Measurements from ENCODE around the gene HOXA7. TPM values are rescaled to one million over a fixed set of nuclear protein-coding genes. Genes with fewer than 3 reads are reported as not detected.

Gene HOXA7
- polyA plus RNA-seq, 1 of the 3 experiments (the other 2 are of a cell fraction): not detected

GRCh38 chr7:27104341-27105058 lies 52.0 kb downstream of the HOXA7 start:
- no peak overlapping the region for H3K4me2 ChIP-seq
- no peak overlapping the region for H3K4me3 ChIP-seq (ENCODE audit: low read depth in 2 of 2, low read length in 1 of 2)
- POLR2A ChIA-PET: no interaction called here
- no peaks in the 10 kb centered on the region for H4K20me1 ChIP-seq (ENCODE audit: insufficient read depth)
- H3K27ac ChIP-seq (ENCODE audit: low read depth in 2 of 2, low read length in 1 of 2): no peak overlapping the region
- no peaks in the 10 kb centered on the region for H3F3A ChIP-seq (replicated peaks; ENCODE audit: insufficient read depth)
- H3K4me1 ChIP-seq (ENCODE audit: control insufficient read depth in 1 of 2, insufficient read depth in 2 of 2, low read depth in 1 of 2, low read length in 1 of 2): no peaks in the 10 kb centered on the region; a peak in 1 of 4 replicates
- CTCF ChIA-PET: interaction anchor here (1.0 to 1.8 kb wide), 4 partner anchors 47 to 423 kb away, joined by 3 to 5 read pairs (median 4); no protein-coding TSS in a partner anchor
- H2AFZ ChIP-seq (ENCODE audit: low read depth): no peak overlapping the region
- H3K36me3 ChIP-seq (replicated peaks in 1 of 2; ENCODE audit: control insufficient read depth in 1 of 2, insufficient read depth in 2 of 2, low read length in 1 of 2): no peaks in the 10 kb centered on the region
- H3K9me3 ChIP-seq: no peaks in the 10 kb centered on the region
- H3K79me2 ChIP-seq (ENCODE audit: insufficient read depth): no peaks in the 10 kb centered on the region
- peaks cover 100% of the 10 kb centered on the region for H3K27me3 ChIP-seq (ENCODE audit: insufficient read depth)
- no peaks in the 10 kb centered on the region for H3K9me2 ChIP-seq
- WGBS (ENCODE audit: low lambda C conversion rate): 11% methylated on average over 13 of the region's 13 CpGs
- no peak for DNase-seq
- H3K9ac ChIP-seq: no peak overlapping the region
- TF ChIP-seq NFIC (IDR thresholded peaks at IDR 0.05; ENCODE audit: borderline replicate concordance) (no peak), POLR2AphosphoS5 (IDR thresholded peaks at IDR 0.05; ENCODE audit: low read depth, low read length) (no peak), RCOR1 (IDR thresholded peaks at IDR 0.05; ENCODE audit: low read length) (no peak), FOXJ3 (CRISPR knock-in tag; IDR thresholded peaks at IDR 0.05) (no peak), ZBTB33 (IDR thresholded peaks at IDR 0.05; ENCODE audit: borderline replicate concordance, low read depth) (no peak), USF1 (IDR thresholded peaks at IDR 0.05; ENCODE audit: borderline replicate concordance, low read depth) (no peak), PBX3 (IDR thresholded peaks at IDR 0.05) (no peak), CHD2 (IDR thresholded peaks at IDR 0.05; ENCODE audit: low read length, partially characterized antibody) (no peak), USF2 (IDR thresholded peaks at IDR 0.05; ENCODE audit: borderline replicate concordance, low read depth, low read length) (no peak), YY1 (IDR thresholded peaks at IDR 0.05; ENCODE audit: low read depth) (no peak), SMC3 (IDR thresholded peaks at IDR 0.05; ENCODE audit: low read depth, low read length) (no peak), GATA2 (CRISPR knock-in tag; IDR thresholded peaks at IDR 0.05) (no peak), GABPA (IDR thresholded peaks at IDR 0.05; ENCODE audit: low read depth) (no peak), FOSL2 (IDR thresholded peaks at IDR 0.05; ENCODE audit: borderline replicate concordance, low read depth) (no peak), RFX5 (IDR thresholded peaks at IDR 0.05; ENCODE audit: low read length) (no peak), RXRA (IDR thresholded peaks at IDR 0.05; ENCODE audit: borderline replicate concordance, low read depth) (no peak), MEF2A (IDR thresholded peaks at IDR 0.05; ENCODE audit: borderline replicate concordance, low read depth) (no peak), EZH2phosphoT487 (IDR thresholded peaks at IDR 0.05; ENCODE audit: borderline replicate concordance, low read depth) (no peak), NRF1 (IDR thresholded peaks at IDR 0.05; ENCODE audit: low read depth, low read length) (no peak), TCF12 (IDR thresholded peaks at IDR 0.05) (no peak)

Small RNA genes within 50 kb of the gene (small RNA-seq; reads per million reads assigned to genes)
- 0 reads per million in 7 experiments for gene AC004080.5
- 0 reads per million in 7 experiments for gene RF02140
- gene RF02141: 0 reads per million in 7 experiments

Other genes starting within 250 kb of the HOXA7 start
- not detected in 2 replicates for gene HOXA1, start 60.7 kb downstream of the HOXA7 start, polyA plus RNA-seq (2012; rRNA removed)
- not detected in 2 replicates for gene HOXA2, start 54.0 kb downstream of the HOXA7 start, polyA plus RNA-seq (2012; rRNA removed)
- gene HOXA4, start 25.9 kb downstream of the HOXA7 start, polyA plus RNA-seq (2012; rRNA removed): not detected in 2 replicates
- not detected in 2 replicates for gene HOXA5, start 13.0 kb downstream of the HOXA7 start, polyA plus RNA-seq (2012; rRNA removed)
- not detected in 2 replicates for gene HOXA6, start 8.9 kb downstream of the HOXA7 start, polyA plus RNA-seq (2012; rRNA removed)
- gene HOXA3, start 4.1 kb downstream of the HOXA7 start, polyA plus RNA-seq (2012; rRNA removed): 0.15 TPM in 1 of 2 replicates, not detected in the other
- not detected in 2 replicates for gene HOXA9, start 8.9 kb upstream of the HOXA7 start, polyA plus RNA-seq (2012; rRNA removed)
- not detected in 2 replicates for gene HOXA10, start 17.6 kb upstream of the HOXA7 start, polyA plus RNA-seq (2012; rRNA removed)
- gene HOXA11, start 28.6 kb upstream of the HOXA7 start, polyA plus RNA-seq (2012; rRNA removed): not detected in 2 replicates
- not detected in 2 replicates for gene HOXA13, start 43.4 kb upstream of the HOXA7 start, polyA plus RNA-seq (2012; rRNA removed)
- not detected in 2 replicates for gene EVX1, start 86.1 kb upstream of the HOXA7 start, polyA plus RNA-seq (2012; rRNA removed)

Measured in SK-N-SH (cell line).